HG03196 (cell line): Measurements from ENCODE around the gene HSPA2.
"Not testable (repeated sequence)": the region's sequence is repeated elsewhere in the genome, so short reads cannot be mapped to it uniquely, and the experiment has no call there.

Source experiments
- ATAC-seq: cut with Tn5 transposase; IDR thresholded peaks from one replicate; pipeline ENCODE4 v1.9.1; 2021; ENCODE audit not compliant: unreplicated experiment

The HSPA2 gene

GRCh38 chr14:64558216-64558615, 17.7 kb downstream of the HSPA2 start:
- ATAC-seq = not testable (repeated sequence)

- ATAC-seq = no peak
Observed at GRCh38 chr14:64561631-64562030, 21.1 kb downstream of the HSPA2 start.

DNA sequence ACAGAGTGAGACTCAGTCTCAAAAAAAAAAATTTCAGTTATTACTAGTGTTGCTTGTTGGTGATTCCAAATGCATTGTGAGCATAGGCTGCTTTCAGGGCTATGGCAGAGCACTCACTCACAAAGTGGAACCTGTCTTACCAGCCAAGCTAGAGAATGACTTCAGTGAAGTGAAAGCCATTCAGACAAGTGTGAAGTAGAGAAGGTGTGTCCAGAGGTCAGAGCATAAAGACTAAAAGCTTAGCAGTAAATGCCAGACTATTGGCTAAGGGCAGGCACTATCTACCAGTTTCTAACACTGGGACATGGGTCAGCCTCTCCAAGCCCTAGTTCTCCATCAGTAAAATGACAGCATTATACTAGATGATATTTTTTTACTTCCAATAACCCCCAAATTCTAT, 21.9 kb downstream of the HSPA2 start:
- no peak for ATAC-seq

DNA sequence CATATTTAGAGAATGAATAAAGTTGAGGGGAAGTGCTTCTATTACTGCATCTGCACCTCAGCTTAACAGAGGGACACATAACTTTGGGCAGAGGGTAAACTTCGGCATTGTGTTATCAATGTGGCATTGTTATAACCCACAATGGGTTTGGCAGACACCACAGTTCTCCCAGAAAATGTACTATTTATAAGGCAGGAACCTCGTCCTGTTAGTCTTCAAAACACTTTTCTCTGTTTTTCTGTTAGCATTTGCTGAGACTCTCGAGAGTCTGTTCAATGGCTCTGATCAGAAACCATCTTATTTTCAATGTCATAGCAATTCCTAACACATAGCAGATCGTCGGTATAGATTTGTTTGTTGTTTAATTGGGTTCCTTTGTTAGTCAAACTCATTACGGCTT, 23.2 kb downstream of the HSPA2 start:
- no peak for ATAC-seq

- no peak for ATAC-seq
Observed at GRCh38 chr14:64566651-64567122, 26.1 kb downstream of the HSPA2 start.

GRCh38 chr14:64569138-64569631, 28.6 kb downstream of the HSPA2 start:
- ATAC-seq = no peak

DNA sequence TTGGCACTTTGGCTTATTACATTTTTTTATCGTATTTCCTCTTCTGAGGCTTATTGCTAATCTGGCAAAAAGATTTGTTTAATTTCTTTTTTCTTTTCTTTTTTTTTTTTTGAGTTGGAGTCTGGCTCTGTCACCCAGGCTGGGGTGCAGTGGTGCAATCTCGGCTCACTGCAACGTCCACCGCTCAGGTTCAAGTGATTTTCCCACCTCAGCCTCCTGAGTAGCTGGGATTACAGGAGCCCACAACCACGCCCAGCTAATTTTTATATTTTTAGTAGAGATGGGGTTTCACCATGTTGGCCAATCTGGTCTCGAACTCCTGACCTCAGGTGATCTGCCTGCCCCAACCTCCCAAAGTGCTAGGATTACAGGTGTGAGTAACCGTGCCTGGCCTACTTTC, 29.1 kb downstream of the HSPA2 start:
- ATAC-seq = not testable (repeated sequence)

- no peak for ATAC-seq
Observed at GRCh38 chr14:64572386-64573104, 32.0 kb downstream of the HSPA2 start.

GRCh38 chr14:64573109-64573508, 32.6 kb downstream of the HSPA2 start:
- no peak for ATAC-seq

- no peak for ATAC-seq
Observed at GRCh38 chr14:64574371-64575107, 34.0 kb downstream of the HSPA2 start.

DNA sequence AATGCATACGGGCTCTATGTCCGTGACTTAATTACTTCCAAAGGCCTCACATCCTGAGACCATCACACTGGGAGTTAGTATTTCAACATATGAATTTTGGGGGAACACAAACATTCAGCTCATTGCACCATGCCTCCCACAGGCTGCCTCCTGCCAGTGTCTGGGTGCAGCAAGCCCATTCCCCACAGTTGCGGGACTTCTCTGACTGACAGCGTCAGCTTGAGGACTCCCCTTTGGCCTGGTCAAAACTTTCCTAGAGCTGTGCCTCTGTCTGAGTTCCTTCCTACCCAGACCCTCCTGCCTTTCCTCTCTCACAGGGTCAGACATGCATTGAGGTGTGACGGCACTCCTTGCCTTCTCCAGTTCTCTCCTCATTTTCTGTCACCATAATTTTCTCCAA, 36.7 kb downstream of the HSPA2 start:
- ATAC-seq = no peak

DNA sequence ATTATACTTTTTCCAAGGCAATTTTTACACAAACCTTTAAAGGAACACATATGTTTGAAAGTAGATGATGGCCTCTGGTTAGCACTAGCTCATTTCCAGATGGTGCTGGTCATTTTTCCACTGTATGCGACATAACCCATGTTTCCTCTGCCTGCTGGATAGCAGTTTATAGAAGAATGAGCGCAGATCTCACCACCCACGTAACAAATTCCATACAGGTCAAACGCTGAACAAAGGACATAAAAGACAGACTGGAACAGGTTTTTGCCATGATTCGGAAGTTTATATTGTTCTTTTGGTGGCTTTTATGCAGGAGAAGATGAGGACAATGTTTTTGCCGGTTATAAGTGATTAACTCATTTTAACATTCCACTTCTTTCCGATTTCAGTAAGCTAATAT, 39.9 kb downstream of the HSPA2 start:
- ATAC-seq = no peak

DNA sequence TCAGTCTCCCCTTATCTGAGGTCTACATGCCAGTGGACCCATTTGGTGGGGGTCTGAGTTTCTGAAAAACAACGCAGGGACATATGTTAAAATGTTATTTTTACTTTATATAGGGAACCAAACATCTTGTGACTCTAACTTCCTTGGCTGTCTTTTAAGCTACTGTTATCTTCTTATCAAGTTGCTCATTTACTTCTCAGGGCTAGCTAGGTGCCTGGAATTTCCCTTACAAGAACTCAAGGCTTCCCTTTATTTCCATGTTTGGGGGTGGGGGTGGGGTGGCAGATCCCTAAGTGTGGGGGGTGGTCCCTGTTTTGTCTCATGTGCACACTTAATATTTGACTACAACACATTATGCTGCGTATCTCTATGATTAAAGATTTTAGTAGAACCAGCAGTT, 40.8 kb downstream of the HSPA2 start:
- ATAC-seq = no peak

DNA sequence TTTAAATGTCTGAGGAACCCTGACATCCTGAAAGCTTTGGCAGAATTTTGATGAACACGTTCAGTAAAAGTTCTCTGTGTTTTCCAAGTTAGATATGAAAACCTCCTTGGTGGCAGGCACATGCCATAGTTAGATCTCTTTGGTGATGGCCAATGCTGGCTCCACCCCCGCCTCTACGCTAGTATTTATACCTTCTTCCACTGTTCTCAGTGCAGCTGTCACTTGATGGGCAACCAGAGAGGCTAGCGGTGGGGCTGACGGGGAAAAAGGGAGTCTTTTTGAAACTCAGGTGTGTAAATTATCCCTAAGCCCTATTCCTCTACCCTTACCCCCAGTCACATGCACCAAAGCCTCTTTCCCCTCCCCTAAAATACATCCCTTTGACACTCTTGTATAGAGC, 41.3 kb downstream of the HSPA2 start:
- ATAC-seq = no peak

- ATAC-seq = no peak
Observed at GRCh38 chr14:64584190-64584589, 43.6 kb downstream of the HSPA2 start.

DNA sequence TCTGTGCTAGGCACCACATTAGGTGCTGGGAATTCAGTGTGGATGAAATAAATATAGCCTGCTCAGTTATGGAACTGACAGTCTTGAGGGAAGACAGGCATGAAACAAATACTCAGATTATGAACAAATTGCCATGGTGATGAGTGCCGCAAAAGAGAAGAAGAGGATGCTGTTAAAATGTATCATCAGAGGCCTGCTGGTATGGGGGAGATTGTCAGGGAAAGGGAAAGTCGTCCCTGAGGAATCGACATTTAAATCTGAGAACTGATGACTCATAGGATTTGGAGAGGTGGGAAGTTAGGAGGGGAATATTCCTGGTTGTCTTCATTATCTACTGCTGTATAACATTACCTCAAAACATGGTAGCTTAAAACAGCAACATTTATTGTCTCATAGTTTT, 51.3 kb downstream of the HSPA2 start:
- no peak for ATAC-seq
